ENCODE results near the gene PEX14. TPM values are rescaled to one million over a fixed set of nuclear protein-coding genes. Genes with fewer than 3 reads are reported as not detected.

The PEX14 gene
- total RNA-seq, 1 experiment from 2014 or later, result 29.3 TPM

DNA sequence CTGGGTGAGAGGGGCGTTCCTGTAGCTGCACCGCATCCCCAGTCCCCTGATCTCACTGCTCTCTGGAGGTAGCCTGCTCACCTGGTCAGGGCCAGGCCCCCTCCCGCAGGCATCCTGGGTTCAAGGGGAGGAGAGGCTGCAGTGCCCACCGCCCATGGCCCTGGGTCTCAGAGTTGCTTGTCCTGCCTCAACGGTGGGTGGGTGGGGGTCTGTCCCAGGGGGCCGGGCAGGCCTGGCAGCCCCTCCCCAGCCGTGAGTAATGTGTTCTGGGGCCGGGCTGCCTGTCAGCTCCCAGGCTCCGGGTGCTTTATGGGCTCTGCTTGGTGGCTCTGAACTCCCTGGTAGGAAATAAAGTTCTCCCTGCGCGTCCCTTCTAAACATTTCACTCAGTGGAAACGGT is 194.8 kb downstream of the PEX14 start:
- ChIA-PET RAD21 (ENCODE audit: low non-redundant PET in 1 of 2, low total read pairs in 2 of 2, uncharacterized antibody in 2 of 2, unreplicated experiment in 2 of 2) (no interaction called here), CTCF (interaction anchor here (0.5 kb wide), 1 partner anchor 24 kb away, joined by 4 read pairs; no protein-coding TSS in a partner anchor), POLR2A (no interaction called here)
- ATAC-seq (no peak), DNase-seq (ENCODE audit: low read depth, low spot score) (no peak)
- Histone ChIP-seq H3K4me2 (ENCODE audit: low read length) (no peak overlapping the region), H3K36me3 (ENCODE audit: control insufficient read depth in 1 of 2, insufficient read depth in 2 of 2, low read length in 2 of 2) (no peaks in the 10 kb centered on the region), H3K9me2 (ENCODE audit: insufficient read depth) (no peaks in the 10 kb centered on the region), H3K27ac (ENCODE audit: low read depth, low read length) (no peak overlapping the region), H3K4me1 (ENCODE audit: control insufficient read depth in 1 of 2, insufficient read depth in 2 of 2, low read length in 2 of 2) (no peaks in the 10 kb centered on the region), H2AFZ (ENCODE audit: low read depth, low read length, poor library complexity, severe bottlenecking) (no peak overlapping the region), H3K4me3 (replicated peaks in 1 of 2; ENCODE audit: low read depth in 1 of 2, low read length in 2 of 2) (no peak overlapping the region), H3K9me3 (ENCODE audit: control insufficient read depth in 1 of 2, insufficient read depth in 1 of 2, low read depth in 1 of 2, low read length in 2 of 2) (no peaks in the 10 kb centered on the region), H3K79me2 (ENCODE audit: insufficient read depth, low read length) (no peaks in the 10 kb centered on the region), H3K27me3 (ENCODE audit: insufficient read depth, low read length) (no peaks in the 10 kb centered on the region), H3K9ac (ENCODE audit: low read length) (no peak overlapping the region), H4K20me1 (ENCODE audit: insufficient read depth) (no peaks in the 10 kb centered on the region)
- intact Hi-C loops (cut with micrococcal nuclease), result no loop called here
- no TSS peak for BruUV-seq (replicated peaks)
- TF ChIP-seq EZH2phosphoT487 (IDR thresholded peaks at IDR 0.05; ENCODE audit: borderline replicate concordance) (no peak), ZNF274 (IDR thresholded peaks at IDR 0.05; ENCODE audit: low read depth, low read length) (no peak), TCF7L2 (IDR thresholded peaks at IDR 0.05; ENCODE audit: borderline replicate concordance, extremely low read depth, insufficient read depth, insufficient read length) (no peak), YY1 (IDR thresholded peaks at IDR 0.05; ENCODE audit: extremely low read depth, insufficient replicate concordance, low read depth, low read length) (no peak), EGR1 (IDR thresholded peaks at IDR 0.05; ENCODE audit: low read depth) (no peak), JUND (IDR thresholded peaks at IDR 0.05) (no peak), CEBPB (IDR thresholded peaks at IDR 0.05; ENCODE audit: low read depth) (no peak), POLR2AphosphoS5 (IDR thresholded peaks at IDR 0.05; ENCODE audit: low read depth, low read length) (no peak), RAD21 (IDR thresholded peaks at IDR 0.05; ENCODE audit: low read depth) (no peak), EZH2 (IDR thresholded peaks at IDR 0.05) (no peak), FOSL1 (IDR thresholded peaks at IDR 0.05; ENCODE audit: low read depth) (no peak), ZFX (IDR thresholded peaks at IDR 0.05) (no peak), SP1 (IDR thresholded peaks at IDR 0.05; ENCODE audit: low read depth) (no peak)
- TF ChIP-seq, protein P1, sequence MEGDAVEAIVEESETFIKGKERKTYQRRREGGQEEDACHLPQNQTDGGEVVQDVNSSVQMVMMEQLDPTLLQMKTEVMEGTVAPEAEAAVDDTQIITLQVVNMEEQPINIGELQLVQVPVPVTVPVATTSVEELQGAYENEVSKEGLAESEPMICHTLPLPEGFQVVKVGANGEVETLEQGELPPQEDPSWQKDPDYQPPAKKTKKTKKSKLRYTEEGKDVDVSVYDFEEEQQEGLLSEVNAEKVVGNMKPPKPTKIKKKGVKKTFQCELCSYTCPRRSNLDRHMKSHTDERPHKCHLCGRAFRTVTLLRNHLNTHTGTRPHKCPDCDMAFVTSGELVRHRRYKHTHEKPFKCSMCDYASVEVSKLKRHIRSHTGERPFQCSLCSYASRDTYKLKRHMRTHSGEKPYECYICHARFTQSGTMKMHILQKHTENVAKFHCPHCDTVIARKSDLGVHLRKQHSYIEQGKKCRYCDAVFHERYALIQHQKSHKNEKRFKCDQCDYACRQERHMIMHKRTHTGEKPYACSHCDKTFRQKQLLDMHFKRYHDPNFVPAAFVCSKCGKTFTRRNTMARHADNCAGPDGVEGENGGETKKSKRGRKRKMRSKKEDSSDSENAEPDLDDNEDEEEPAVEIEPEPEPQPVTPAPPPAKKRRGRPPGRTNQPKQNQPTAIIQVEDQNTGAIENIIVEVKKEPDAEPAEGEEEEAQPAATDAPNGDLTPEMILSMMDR (IDR thresholded peaks at IDR 0.05 in 2 of 3, conservative IDR thresholded peaks at IDR 0.05 in 1 of 3; ENCODE audit: borderline replicate concordance in 1 of 3, insufficient read depth in 1 of 3, low read depth in 2 of 3, low read length in 2 of 3), result no peak
- TF ChIP-seq, protein P2, sequence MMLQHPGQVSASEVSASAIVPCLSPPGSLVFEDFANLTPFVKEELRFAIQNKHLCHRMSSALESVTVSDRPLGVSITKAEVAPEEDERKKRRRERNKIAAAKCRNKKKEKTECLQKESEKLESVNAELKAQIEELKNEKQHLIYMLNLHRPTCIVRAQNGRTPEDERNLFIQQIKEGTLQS (IDR thresholded peaks at IDR 0.05), result no peak
- TF ChIP-seq, protein P3, sequence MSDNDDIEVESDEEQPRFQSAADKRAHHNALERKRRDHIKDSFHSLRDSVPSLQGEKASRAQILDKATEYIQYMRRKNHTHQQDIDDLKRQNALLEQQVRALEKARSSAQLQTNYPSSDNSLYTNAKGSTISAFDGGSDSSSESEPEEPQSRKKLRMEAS (IDR thresholded peaks at IDR 0.05), result no peak
- TF ChIP-seq, protein P4, sequence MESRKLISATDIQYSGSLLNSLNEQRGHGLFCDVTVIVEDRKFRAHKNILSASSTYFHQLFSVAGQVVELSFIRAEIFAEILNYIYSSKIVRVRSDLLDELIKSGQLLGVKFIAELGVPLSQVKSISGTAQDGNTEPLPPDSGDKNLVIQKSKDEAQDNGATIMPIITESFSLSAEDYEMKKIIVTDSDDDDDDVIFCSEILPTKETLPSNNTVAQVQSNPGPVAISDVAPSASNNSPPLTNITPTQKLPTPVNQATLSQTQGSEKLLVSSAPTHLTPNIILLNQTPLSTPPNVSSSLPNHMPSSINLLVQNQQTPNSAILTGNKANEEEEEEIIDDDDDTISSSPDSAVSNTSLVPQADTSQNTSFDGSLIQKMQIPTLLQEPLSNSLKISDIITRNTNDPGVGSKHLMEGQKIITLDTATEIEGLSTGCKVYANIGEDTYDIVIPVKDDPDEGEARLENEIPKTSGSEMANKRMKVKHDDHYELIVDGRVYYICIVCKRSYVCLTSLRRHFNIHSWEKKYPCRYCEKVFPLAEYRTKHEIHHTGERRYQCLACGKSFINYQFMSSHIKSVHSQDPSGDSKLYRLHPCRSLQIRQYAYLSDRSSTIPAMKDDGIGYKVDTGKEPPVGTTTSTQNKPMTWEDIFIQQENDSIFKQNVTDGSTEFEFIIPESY (IDR thresholded peaks at IDR 0.05; ENCODE audit: extremely low read depth, insufficient replicate concordance, low read length), result no peak
